AG09319 (cell line): ENCODE results near the gene PRTG.

Source experiments
- DNase-seq: peaks from one replicate; pipeline ENCODE4 v3.0.0-alpha.2; 2010; ENCODE audit warnings: low read depth; ENCODE audit errors: extremely low read depth
- CTCF ChIP-seq: IDR thresholded peaks from 2 replicates; pipeline ENCODE4 v1.5.1; 2011; ENCODE audit warnings: low read depth, mild to moderate bottlenecking, inconsistent platforms, low read length, moderate library complexity

Gene PRTG

GRCh38 chr15:55574096-55574495 is 168.9 kb downstream of the PRTG start:
- no peak for TF ChIP-seq CTCF
- DNase-seq = no peak

- DNase-seq = no peak
- TF ChIP-seq CTCF = no peak
These were observed 169.7 kb downstream of the PRTG start for GRCh38 chr15:55573224-55573623.

GRCh38 chr15:55564347-55565145 is 178.4 kb downstream of the PRTG start:
- TF ChIP-seq CTCF = no peak
- no peak for DNase-seq

- TF ChIP-seq CTCF = no peak
- DNase-seq = no peak
These were observed 180.4 kb downstream of the PRTG start for GRCh38 chr15:55562601-55563000.
